Ishikawa (cell line): ENCODE measurements around the gene ZNF594.

Source experiments
- CREB1 ChIP-seq: IDR thresholded peaks from 2 replicates; pipeline ENCODE4 v1.6.1; 2012; ENCODE audit warnings: low read depth
- EGR1 ChIP-seq: IDR thresholded peaks from 2 replicates; pipeline ENCODE4 v1.6.1; 2012
- EP300 ChIP-seq: IDR thresholded peaks from 2 replicates; pipeline ENCODE4 v1.6.1; 2012; ENCODE audit warnings: borderline replicate concordance
- FOXM1 ChIP-seq: IDR thresholded peaks from 2 replicates; pipeline ENCODE4 v1.6.1; 2012; ENCODE audit warnings: low read depth, borderline replicate concordance
- MAX ChIP-seq: IDR thresholded peaks from 2 replicates; pipeline ENCODE4 v1.6.1; 2012
- RAD21 ChIP-seq: IDR thresholded peaks from 2 replicates; pipeline ENCODE4 v1.6.1; 2012; ENCODE audit warnings: low read depth
- REST ChIP-seq: IDR thresholded peaks from 2 replicates; pipeline ENCODE4 v1.6.1; 2012; ENCODE audit warnings: low read depth, mild to moderate bottlenecking
- TCF12 ChIP-seq: IDR thresholded peaks from 2 replicates; pipeline ENCODE4 v1.6.1; 2012; ENCODE audit warnings: low read depth
- TEAD4 ChIP-seq: IDR thresholded peaks from 2 replicates; pipeline ENCODE4 v1.6.1; 2012

GRCh38 chr17:5226940-5227878 is 35.5 kb upstream of the ZNF594 start:
- TF ChIP-seq CREB1 (no peak), REST (no peak), TCF12 (no peak), EP300 (no peak), EGR1 (no peak), RAD21 (no peak), TEAD4 (no peak), MAX (no peak), FOXM1 (no peak)
